ENCODE measurements around the gene IPO9.

Gene IPO9

DNA sequence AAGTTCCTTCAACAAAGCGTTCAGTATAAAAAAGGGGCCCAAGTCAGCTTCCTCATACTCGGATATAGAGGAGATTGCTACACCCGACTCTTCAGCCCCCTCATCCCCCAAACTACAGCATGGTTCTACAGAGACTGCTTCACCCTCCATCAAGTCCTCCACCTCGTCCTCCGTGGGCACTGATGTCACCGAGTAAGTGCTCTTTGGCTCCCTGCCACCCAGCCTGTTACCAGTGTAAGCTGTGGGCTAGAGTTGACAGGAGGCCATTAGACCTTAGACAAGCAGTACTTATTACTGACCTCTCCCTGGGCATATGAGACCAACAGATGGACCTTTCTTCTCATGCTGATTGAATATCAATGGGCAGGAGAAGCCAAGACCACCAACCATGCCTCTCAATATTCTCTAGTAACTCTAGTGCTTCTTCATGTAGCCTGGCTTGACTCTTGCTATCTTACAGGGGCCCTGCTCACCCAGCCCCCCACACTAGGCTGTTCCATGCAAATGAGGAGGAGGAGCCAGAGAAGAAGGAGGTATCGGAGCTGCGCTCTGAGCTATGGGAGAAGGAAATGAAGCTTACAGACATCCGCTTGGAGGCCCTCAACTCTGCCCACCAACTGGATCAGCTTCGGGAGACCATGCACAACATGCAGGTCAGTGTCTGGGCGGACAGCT, 20.9 kb upstream of the IPO9 start:
- no peaks in the 10 kb centered on the region for H3K4me1 ChIP-seq (ENCODE audit: control insufficient read depth in 1 of 2, insufficient read depth in 2 of 2, low read length in 2 of 2)
- H3K27ac ChIP-seq (ENCODE audit: low read depth, low read length), result no peak overlapping the region
- peaks cover 36 to 69% of the 10 kb centered on the region in 2 donors for H3K36me3 ChIP-seq (ENCODE audit: control insufficient read depth in 1 of 2, insufficient read depth in 2 of 2, low read length in 2 of 2)
- no peaks in the 10 kb centered on the region for H3K27me3 ChIP-seq (ENCODE audit: control insufficient read depth in 1 of 2, insufficient read depth in 2 of 2, low read length in 2 of 2)
- no peaks in the 10 kb centered on the region for H3K9me3 ChIP-seq (ENCODE audit: control insufficient read depth in 1 of 2, low read length in 2 of 2)
- H3K4me3 ChIP-seq (ENCODE audit: low read depth in 1 of 2, low read length in 2 of 2), result no peak overlapping the region
- no peak overlapping the region for H3K9ac ChIP-seq (ENCODE audit: low read depth in 1 of 2, low read length in 2 of 2)

DNA sequence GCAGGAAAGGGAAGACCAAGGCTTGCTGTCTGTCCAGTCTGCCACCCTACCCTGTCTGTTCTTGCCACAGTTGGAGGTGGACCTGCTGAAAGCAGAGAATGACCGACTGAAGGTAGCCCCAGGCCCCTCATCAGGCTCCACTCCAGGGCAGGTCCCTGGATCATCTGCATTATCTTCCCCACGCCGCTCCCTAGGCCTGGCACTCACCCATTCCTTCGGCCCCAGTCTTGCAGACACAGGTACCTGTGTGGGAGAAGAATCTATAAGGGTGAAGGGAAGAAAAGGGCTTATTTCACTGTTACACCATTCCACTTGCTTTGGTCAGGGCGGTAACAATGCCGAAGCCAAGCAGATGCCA, 20.3 kb upstream of the IPO9 start:
- Histone ChIP-seq H3K36me3 (ENCODE audit: control insufficient read depth in 1 of 2, insufficient read depth in 2 of 2, low read length in 2 of 2) (peaks cover 39 to 67% of the 10 kb centered on the region in 2 donors), H3K27ac (ENCODE audit: low read depth, low read length) (no peak overlapping the region), H3K9me3 (ENCODE audit: control insufficient read depth in 1 of 2, low read length in 2 of 2) (no peaks in the 10 kb centered on the region), H3K4me3 (ENCODE audit: low read depth in 1 of 2, low read length in 2 of 2) (no peak overlapping the region), H3K27me3 (ENCODE audit: control insufficient read depth in 1 of 2, insufficient read depth in 2 of 2, low read length in 2 of 2) (no peaks in the 10 kb centered on the region), H3K9ac (ENCODE audit: low read depth in 1 of 2, low read length in 2 of 2) (no peak overlapping the region), H3K4me1 (ENCODE audit: control insufficient read depth in 1 of 2, insufficient read depth in 2 of 2, low read length in 2 of 2) (no peaks in the 10 kb centered on the region)

GRCh38 chr1:201809876-201810275, 19.1 kb upstream of the IPO9 start:
- H3K27ac ChIP-seq (ENCODE audit: low read depth, low read length), result no peak overlapping the region
- no peak overlapping the region for H3K4me3 ChIP-seq (ENCODE audit: low read depth in 1 of 2, low read length in 2 of 2)
- no peak overlapping the region for H3K9ac ChIP-seq (ENCODE audit: low read depth in 1 of 2, low read length in 2 of 2)
- no peaks in the 10 kb centered on the region for H3K9me3 ChIP-seq (ENCODE audit: control insufficient read depth in 1 of 2, low read length in 2 of 2)
- no peaks in the 10 kb centered on the region for H3K4me1 ChIP-seq (ENCODE audit: control insufficient read depth in 1 of 2, insufficient read depth in 2 of 2, low read length in 2 of 2)
- no peaks in the 10 kb centered on the region for H3K27me3 ChIP-seq (ENCODE audit: control insufficient read depth in 1 of 2, insufficient read depth in 2 of 2, low read length in 2 of 2)
- peaks cover 39 to 60% of the 10 kb centered on the region in 2 donors for H3K36me3 ChIP-seq (ENCODE audit: control insufficient read depth in 1 of 2, insufficient read depth in 2 of 2, low read length in 2 of 2)

DNA sequence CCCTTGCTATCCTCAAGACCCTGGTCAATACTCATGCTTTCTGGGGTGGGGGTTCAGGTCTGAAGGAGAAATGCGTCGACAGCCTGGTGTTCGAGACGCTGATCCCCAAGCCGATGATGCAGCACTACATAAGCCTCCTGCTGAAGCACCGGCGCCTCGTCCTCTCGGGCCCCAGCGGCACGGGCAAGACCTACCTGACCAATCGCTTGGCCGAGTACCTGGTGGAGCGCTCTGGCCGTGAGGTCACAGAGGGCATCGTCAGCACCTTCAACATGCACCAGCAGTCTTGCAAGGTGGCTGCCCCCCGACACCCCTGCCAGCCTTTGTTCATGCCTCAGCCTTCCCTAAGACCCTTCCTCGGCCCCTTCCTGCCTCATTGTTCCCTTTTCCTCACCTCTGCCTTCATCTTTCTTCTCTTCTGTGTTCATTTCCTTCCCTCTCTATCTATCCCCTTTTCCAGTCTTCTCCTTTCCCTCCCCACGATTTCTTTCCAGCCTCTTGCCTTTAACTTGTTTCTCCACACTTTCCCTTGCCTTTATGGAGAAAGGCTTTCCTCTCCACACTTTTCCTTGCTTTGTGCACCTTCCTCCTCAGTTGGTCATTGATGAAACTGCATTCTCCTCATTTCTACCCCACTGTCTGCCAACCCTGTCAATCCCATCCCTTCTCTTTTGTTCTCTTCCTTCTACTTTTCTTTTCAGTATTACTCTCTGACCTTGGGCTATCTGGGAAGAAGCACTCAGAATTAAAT, 18.3 kb upstream of the IPO9 start:
- no peak overlapping the region for H3K27ac ChIP-seq (ENCODE audit: low read depth, low read length)
- no peaks in the 10 kb centered on the region for H3K4me1 ChIP-seq (ENCODE audit: control insufficient read depth in 1 of 2, insufficient read depth in 2 of 2, low read length in 2 of 2)
- H3K27me3 ChIP-seq (ENCODE audit: control insufficient read depth in 1 of 2, insufficient read depth in 2 of 2, low read length in 2 of 2), result no peaks in the 10 kb centered on the region
- H3K4me3 ChIP-seq (ENCODE audit: low read depth in 1 of 2, low read length in 2 of 2), result no peak overlapping the region
- H3K9me3 ChIP-seq (ENCODE audit: control insufficient read depth in 1 of 2, low read length in 2 of 2), result no peaks in the 10 kb centered on the region
- peaks cover 39 to 60% of the 10 kb centered on the region in 2 donors for H3K36me3 ChIP-seq (ENCODE audit: control insufficient read depth in 1 of 2, insufficient read depth in 2 of 2, low read length in 2 of 2)
- H3K9ac ChIP-seq (ENCODE audit: low read depth in 1 of 2, low read length in 2 of 2), result no peak overlapping the region

DNA sequence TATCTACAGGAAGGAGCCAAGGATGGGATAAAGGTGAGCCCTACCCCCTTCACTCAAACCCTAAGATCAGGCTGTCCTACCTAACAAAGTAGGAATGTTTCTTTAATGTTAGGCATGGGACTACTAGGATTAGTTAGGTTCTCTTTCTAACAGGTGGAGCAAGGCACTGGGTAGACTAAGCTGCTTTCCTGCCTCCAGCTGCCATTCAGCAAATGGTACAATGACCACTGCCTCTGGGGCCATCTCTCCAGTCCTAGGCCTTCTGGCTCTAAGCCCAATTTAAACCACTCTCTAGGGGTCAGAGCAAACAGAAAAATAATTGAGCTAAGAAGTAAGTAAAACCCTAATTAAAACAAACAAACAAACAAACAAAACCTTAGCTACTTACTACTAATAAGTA, 15.7 kb upstream of the IPO9 start:
- no peak overlapping the region for H3K4me3 ChIP-seq (ENCODE audit: low read depth in 1 of 2, low read length in 2 of 2)
- no peaks in the 10 kb centered on the region for H3K4me1 ChIP-seq (ENCODE audit: control insufficient read depth in 1 of 2, insufficient read depth in 2 of 2, low read length in 2 of 2)
- H3K36me3 ChIP-seq (ENCODE audit: control insufficient read depth in 1 of 2, insufficient read depth in 2 of 2, low read length in 2 of 2), result peaks cover 39 to 61% of the 10 kb centered on the region in 2 donors
- no peak overlapping the region for H3K27ac ChIP-seq (ENCODE audit: low read depth, low read length)
- H3K27me3 ChIP-seq (ENCODE audit: control insufficient read depth in 1 of 2, insufficient read depth in 2 of 2, low read length in 2 of 2), result no peaks in the 10 kb centered on the region
- no peak overlapping the region for H3K9ac ChIP-seq (ENCODE audit: low read depth in 1 of 2, low read length in 2 of 2)
- H3K9me3 ChIP-seq (ENCODE audit: control insufficient read depth in 1 of 2, low read length in 2 of 2), result no peaks in the 10 kb centered on the region

- Histone ChIP-seq H3K27ac (ENCODE audit: low read depth, low read length) (no peak overlapping the region), H3K4me1 (ENCODE audit: control insufficient read depth in 1 of 2, insufficient read depth in 2 of 2, low read length in 2 of 2) (no peaks in the 10 kb centered on the region), H3K9me3 (ENCODE audit: control insufficient read depth in 1 of 2, low read length in 2 of 2) (no peaks in the 10 kb centered on the region), H3K4me3 (ENCODE audit: low read depth in 1 of 2, low read length in 2 of 2) (no peak overlapping the region), H3K27me3 (ENCODE audit: control insufficient read depth in 1 of 2, insufficient read depth in 2 of 2, low read length in 2 of 2) (no peaks in the 10 kb centered on the region), H3K9ac (ENCODE audit: low read depth in 1 of 2, low read length in 2 of 2) (no peak overlapping the region), H3K36me3 (ENCODE audit: control insufficient read depth in 1 of 2, insufficient read depth in 2 of 2, low read length in 2 of 2) (peaks cover 18 to 50% of the 10 kb centered on the region in 2 donors)
Observed at GRCh38 chr1:201816309-201816854, 12.6 kb upstream of the IPO9 start.

DNA sequence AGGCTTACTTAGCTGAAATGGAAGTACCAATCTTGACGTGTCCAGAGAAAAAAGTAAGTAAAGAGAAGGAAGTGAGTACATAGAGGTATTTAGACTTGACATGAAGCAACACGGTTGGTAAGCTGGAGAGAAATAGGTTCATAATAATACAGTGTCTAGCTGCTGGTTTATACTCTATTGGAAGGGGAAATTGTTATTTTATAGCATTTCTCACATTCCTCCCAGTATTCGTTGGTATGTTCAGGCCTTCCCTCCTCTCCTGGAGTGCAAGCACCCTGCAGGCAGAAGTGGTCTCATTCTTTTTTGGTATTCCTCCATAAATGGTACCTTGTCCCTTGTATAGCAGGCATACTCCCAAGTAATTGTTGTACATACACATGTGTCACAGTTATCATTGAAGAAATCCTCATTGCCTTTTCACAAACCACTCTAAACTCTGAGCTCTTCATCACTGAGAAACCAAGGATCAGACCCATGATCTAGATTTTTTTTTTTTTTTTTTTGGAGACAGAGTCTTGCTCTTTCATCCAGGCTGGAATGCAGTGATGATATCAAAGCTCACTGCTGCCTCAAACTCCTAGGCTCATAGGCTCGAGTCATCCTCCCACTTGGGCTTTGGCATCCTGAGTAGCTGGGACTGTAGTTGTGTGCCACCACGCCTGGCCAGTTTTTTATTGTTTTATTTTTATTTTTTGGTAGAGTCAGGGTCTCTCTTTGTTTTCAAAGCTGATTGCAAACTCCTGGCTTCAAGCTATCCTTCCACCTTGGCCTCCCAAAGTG, 9.8 kb upstream of the IPO9 start:
- Histone ChIP-seq H3K9ac (ENCODE audit: low read depth in 1 of 2, low read length in 2 of 2) (no peak overlapping the region), H3K36me3 (ENCODE audit: control insufficient read depth in 1 of 2, insufficient read depth in 2 of 2, low read length in 2 of 2) (peaks cover 2 to 37% of the 10 kb centered on the region in 2 donors), H3K9me3 (ENCODE audit: control insufficient read depth in 1 of 2, low read length in 2 of 2) (no peaks in the 10 kb centered on the region), H3K4me3 (ENCODE audit: low read depth in 1 of 2, low read length in 2 of 2) (no peak overlapping the region), H3K27me3 (ENCODE audit: control insufficient read depth in 1 of 2, insufficient read depth in 2 of 2, low read length in 2 of 2) (no peaks in the 10 kb centered on the region), H3K27ac (ENCODE audit: low read depth, low read length) (no peak overlapping the region), H3K4me1 (ENCODE audit: control insufficient read depth in 1 of 2, insufficient read depth in 2 of 2, low read length in 2 of 2) (no peaks in the 10 kb centered on the region)

DNA sequence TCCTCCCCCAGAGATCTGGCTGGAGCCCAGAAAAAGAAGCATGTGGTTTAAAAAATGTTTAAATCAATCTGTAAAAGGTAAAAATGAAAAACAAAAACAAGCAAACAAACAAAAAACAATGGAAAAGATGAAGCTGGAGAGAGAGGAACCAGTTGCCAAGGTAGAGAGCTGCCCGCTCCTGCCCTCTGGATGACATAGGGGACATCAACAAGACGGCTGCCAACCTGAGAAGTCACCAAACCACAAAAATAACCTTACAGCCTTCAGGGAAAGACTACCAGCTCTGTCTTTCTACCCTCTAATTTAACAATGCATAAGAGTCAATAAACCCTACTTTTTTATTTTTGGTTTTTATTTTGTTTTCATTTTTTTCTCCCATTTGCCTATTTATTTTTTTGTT, 8.5 kb upstream of the IPO9 start:
- H3K27me3 ChIP-seq (ENCODE audit: control insufficient read depth in 1 of 2, insufficient read depth in 2 of 2, low read length in 2 of 2), result no peaks in the 10 kb centered on the region
- no peak overlapping the region for H3K4me3 ChIP-seq (ENCODE audit: low read depth in 1 of 2, low read length in 2 of 2)
- H3K9me3 ChIP-seq (ENCODE audit: control insufficient read depth in 1 of 2, low read length in 2 of 2), result no peaks in the 10 kb centered on the region
- H3K27ac ChIP-seq (ENCODE audit: low read depth, low read length), result no peak overlapping the region
- peaks cover 2 to 37% of the 10 kb centered on the region in 2 donors for H3K36me3 ChIP-seq (ENCODE audit: control insufficient read depth in 1 of 2, insufficient read depth in 2 of 2, low read length in 2 of 2)
- no peak overlapping the region for H3K9ac ChIP-seq (ENCODE audit: low read depth in 1 of 2, low read length in 2 of 2)
- H3K4me1 ChIP-seq (ENCODE audit: control insufficient read depth in 1 of 2, insufficient read depth in 2 of 2, low read length in 2 of 2), result no peaks in the 10 kb centered on the region

- Histone ChIP-seq H3K4me3 (ENCODE audit: low read depth in 1 of 2, low read length in 2 of 2) (no peak overlapping the region), H3K9me3 (ENCODE audit: control insufficient read depth in 1 of 2, low read length in 2 of 2) (no peaks in the 10 kb centered on the region), H3K9ac (ENCODE audit: low read depth in 1 of 2, low read length in 2 of 2) (no peak overlapping the region), H3K27me3 (ENCODE audit: control insufficient read depth in 1 of 2, insufficient read depth in 2 of 2, low read length in 2 of 2) (no peaks in the 10 kb centered on the region), H3K27ac (ENCODE audit: low read depth, low read length) (no peak overlapping the region), H3K4me1 (ENCODE audit: control insufficient read depth in 1 of 2, insufficient read depth in 2 of 2, low read length in 2 of 2) (peaks cover 11 to 14% of the 10 kb centered on the region in 2 donors), H3K36me3 (ENCODE audit: control insufficient read depth in 1 of 2, insufficient read depth in 2 of 2, low read length in 2 of 2) (peaks cover 0 to 10% of the 10 kb centered on the region in 2 donors)
Observed at GRCh38 chr1:201825245-201825644, 3.7 kb upstream of the IPO9 start.

DNA sequence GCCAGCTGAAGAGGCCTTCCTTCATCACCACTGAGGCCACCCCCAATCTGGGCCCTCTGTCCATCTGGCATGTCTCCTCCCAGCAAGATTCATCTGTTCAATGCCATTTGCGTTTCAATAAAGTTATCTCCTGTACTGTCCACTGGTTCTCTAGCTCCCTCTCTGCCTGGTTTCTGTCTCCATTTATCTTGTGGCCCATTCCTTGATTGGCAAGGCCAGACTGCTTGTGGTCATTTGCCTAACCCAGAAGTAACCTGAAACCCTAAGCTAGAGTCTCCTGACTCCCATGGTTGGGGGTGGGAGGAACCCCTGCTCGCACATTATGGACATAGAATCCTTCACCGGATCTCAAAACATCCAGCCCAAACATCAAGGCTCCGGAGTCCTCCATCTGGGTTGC, 2.1 kb upstream of the IPO9 start:
- Histone ChIP-seq H3K27ac (ENCODE audit: low read depth, low read length) (no peak overlapping the region), H3K4me3 (ENCODE audit: low read depth in 1 of 2, low read length in 2 of 2) (no peak overlapping the region), H3K9me3 (ENCODE audit: control insufficient read depth in 1 of 2, low read length in 2 of 2) (no peaks in the 10 kb centered on the region), H3K4me1 (ENCODE audit: control insufficient read depth in 1 of 2, insufficient read depth in 2 of 2, low read length in 2 of 2) (peaks cover 19% of the 10 kb centered on the region in 2 donors), H3K27me3 (ENCODE audit: control insufficient read depth in 1 of 2, insufficient read depth in 2 of 2, low read length in 2 of 2) (no peaks in the 10 kb centered on the region), H3K9ac (ENCODE audit: low read depth in 1 of 2, low read length in 2 of 2) (no peak overlapping the region), H3K36me3 (ENCODE audit: control insufficient read depth in 1 of 2, insufficient read depth in 2 of 2, low read length in 2 of 2) (peaks cover 0 to 5% of the 10 kb centered on the region in 2 donors)
